ENCODE measurements around the gene TMEM181. TPM values are rescaled to one million over a fixed set of nuclear protein-coding genes. Genes with fewer than 3 reads are reported as not detected.
A peak's percentile ranks its signal among the peaks of the same experiment; 100 is the strongest.
"Not testable (repeated sequence)": the region's sequence is repeated elsewhere in the genome, so short reads cannot be mapped to it uniquely, and the experiment has no call there.

The TMEM181 gene
- total RNA-seq, 2 donors from 2014 or later, result 11.9 to 12.3 TPM

DNA sequence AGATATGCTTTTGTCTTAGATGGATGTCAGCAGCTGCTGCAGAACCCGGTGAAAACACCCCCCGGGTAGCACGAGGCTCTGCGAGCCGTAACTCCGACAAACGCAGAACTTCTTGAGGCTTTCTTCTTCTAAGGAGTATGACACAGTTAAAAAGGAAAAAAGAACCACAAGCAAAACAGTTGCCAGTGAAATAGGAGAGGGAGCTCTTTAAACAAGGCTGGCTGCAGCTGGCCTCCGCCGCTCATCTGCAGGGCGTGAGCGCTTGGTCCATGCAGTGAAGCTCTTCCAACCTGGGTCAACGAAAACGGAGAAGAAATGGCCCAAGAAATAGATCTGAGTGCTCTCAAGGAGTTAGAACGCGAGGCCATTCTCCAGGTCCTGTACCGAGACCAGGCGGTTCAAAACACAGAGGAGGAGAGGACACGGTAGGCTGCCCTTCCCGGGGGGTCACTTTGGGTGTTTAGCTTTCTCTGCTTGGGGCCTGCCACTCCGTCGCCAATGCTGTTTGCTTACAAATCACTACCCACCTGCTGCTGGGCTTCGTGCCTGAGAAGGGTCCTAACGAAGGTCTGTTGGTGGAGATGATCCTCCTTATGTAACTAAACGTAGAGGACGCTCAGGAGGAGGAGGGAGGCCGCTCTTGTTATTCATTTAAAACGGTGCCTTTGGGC, 103.2 kb downstream of the TMEM181 start:
- peak in 1 of 2 donors; percentile 34 for ATAC-seq
- Mint-ChIP-seq H3K27ac (peak overlapping the region; percentile 17 to 81), H3K36me3 (peaks cover 38 to 53% of the 10 kb centered on the region in 2 donors), H3K9me3 (no peaks in the 10 kb centered on the region)
- no peak for DNase-seq (ENCODE audit: low spot score in 2 of 2)

DNA sequence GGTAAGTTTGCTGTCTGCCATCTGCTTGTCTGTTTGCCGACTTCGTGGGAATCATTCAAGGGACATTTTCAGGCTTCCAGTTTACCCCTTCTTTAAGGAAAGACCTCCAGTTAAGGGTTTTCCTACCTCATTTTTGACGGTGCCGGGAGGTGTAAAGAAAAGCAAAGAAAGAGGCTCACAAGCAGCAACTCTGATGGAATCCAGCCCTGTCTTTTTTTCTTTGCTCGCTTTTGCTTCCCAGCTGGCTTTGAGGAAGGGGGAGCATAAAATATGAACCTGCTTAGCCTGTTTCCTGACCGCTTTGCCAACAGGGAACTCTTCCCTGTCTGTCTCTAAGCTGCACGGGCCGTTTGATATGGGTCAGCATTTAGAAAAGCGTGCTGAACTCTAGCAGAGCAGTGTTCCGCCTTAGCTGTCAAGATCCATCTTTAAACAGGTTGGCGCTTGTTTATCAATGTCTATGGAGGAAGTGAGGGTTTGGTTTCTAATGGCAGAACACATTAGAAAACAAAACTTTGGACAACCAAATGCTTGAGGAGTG, 103.8 kb downstream of the TMEM181 start:
- no peak for DNase-seq (ENCODE audit: low spot score in 2 of 2)
- Mint-ChIP-seq H3K36me3 (peaks cover 43 to 53% of the 10 kb centered on the region in 2 donors), H3K9me3 (no peaks in the 10 kb centered on the region), H3K27ac (no peak overlapping the region)
- ATAC-seq, result no peak

DNA sequence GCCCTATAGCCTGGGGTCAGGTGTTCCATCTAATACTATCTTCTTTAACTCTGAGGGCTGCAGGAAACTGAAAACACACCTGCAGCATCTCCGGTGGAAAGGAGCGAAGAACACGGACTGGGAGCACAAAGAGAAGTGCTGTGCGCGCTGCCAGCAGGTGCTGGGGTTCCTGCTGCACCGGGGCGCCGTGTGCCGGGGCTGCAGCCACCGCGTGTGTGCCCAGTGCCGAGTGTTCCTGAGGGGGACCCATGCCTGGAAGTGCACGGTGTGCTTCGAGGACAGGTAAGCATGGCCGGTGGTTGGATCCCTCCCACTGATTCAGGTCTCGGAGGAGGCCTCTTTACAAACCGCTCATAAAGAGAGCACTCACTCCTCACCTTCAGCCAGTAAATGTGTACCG, 105.4 kb downstream of the TMEM181 start:
- no peak for DNase-seq (ENCODE audit: low spot score in 2 of 2)
- H3K27ac Mint-ChIP-seq, result no peak overlapping the region
- H3K9me3 Mint-ChIP-seq, result no peaks in the 10 kb centered on the region
- peaks cover 48 to 55% of the 10 kb centered on the region in 2 donors for H3K36me3 Mint-ChIP-seq
- no peak for ATAC-seq

DNA sequence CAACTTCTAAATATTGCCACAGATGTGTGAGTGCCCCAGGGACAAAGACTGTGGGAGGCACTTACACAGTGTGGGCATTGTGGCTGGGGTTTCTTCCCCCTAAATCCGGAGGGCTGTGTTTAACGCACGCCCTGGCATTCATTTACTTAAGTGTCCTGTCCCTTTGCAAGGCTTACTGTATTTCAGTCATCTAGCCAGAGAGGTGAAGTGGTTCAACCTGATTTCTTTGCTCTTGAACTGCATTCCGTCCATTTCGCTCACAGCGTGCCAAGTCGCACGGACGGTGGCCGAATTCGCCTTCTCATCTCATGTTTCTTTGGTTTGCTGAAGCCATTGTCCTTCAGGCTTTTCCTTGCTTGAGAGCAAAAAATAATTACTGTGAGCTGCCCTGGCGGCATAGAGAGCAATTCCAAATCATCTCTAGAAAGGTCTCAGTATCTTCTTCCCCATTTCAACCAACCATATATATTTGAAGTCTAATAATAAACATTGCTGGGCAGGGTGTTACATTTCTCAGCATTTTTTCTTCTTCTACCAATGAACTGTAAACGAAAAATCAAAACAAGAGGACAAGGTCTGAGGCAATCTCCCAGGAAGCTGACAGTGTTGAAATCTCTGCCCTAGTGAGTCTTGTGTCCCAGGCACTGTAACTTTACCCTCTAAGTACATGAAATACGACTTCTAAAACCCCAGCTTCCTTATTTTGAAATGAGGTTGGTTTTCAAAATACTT, 106.9 kb downstream of the TMEM181 start:
- DNase-seq (ENCODE audit: low spot score in 2 of 2), result no peak
- Mint-ChIP-seq H3K27ac (no peak overlapping the region), H3K9me3 (no peaks in the 10 kb centered on the region), H3K36me3 (peaks cover 47 to 48% of the 10 kb centered on the region in 2 donors)
- ATAC-seq, result no peak

DNA sequence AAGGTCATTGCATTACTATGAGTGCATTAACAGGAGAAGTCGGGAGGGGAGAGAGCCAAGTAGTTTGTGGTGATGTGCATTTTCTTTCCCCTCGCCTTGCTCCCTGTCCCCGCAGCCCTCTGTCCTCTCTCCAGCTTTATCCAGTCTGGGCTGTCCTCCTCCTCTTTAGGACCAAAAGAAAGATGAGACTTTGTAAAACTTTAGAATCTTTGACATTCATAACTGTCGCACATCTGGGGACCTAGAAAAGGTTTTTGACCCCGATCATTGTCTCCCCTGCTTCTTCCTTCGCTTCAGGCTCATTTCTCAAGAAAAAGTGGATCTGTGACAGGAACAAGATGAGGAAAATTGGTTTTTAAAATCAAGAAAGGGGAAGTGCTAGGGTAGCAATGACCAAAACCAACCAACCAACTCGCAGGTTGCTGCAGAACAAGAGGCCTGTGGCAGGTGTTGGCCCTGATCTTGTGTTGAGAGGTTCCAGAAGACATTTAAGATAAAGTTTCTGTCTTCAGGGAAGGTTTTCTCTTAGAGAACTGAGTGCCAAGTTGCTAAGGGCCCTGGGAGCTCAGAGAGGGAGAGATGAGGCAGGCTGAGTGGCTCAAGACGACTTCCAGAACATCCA, 107.6 kb downstream of the TMEM181 start:
- DNase-seq (ENCODE audit: low spot score in 2 of 2), result no peak
- no peaks in the 10 kb centered on the region for H3K9me3 Mint-ChIP-seq
- no peak for ATAC-seq
- peak overlapping the region in 1 of 2 donors; percentile 68 for H3K27ac Mint-ChIP-seq
- peaks cover 43 to 48% of the 10 kb centered on the region in 2 donors for H3K36me3 Mint-ChIP-seq

DNA sequence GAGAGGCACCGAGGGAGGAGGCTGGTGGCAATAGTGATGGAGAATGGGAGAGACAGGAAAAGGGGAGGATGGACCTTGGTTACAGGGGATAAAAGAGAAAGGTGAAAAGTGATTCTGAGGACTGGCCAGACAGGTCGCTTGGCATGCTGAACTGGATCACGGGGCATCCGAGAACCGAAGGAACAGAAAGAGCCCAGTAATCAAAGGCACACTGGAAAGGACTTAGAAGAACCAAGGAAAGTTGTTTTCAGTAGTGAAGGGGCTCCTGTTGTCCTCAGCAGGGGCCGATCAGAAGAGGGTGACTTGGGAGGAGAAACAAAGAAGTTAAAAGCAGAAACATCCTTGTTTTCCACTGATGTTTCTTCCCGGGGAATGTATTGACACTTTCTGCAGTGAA, 108.8 kb downstream of the TMEM181 start:
- H3K27ac Mint-ChIP-seq, result no peak overlapping the region
- ATAC-seq (no peak), DNase-seq (ENCODE audit: low spot score in 2 of 2) (no peak)
- no peaks in the 10 kb centered on the region for H3K9me3 Mint-ChIP-seq
- H3K36me3 Mint-ChIP-seq, result peaks cover 36 to 37% of the 10 kb centered on the region in 2 donors

DNA sequence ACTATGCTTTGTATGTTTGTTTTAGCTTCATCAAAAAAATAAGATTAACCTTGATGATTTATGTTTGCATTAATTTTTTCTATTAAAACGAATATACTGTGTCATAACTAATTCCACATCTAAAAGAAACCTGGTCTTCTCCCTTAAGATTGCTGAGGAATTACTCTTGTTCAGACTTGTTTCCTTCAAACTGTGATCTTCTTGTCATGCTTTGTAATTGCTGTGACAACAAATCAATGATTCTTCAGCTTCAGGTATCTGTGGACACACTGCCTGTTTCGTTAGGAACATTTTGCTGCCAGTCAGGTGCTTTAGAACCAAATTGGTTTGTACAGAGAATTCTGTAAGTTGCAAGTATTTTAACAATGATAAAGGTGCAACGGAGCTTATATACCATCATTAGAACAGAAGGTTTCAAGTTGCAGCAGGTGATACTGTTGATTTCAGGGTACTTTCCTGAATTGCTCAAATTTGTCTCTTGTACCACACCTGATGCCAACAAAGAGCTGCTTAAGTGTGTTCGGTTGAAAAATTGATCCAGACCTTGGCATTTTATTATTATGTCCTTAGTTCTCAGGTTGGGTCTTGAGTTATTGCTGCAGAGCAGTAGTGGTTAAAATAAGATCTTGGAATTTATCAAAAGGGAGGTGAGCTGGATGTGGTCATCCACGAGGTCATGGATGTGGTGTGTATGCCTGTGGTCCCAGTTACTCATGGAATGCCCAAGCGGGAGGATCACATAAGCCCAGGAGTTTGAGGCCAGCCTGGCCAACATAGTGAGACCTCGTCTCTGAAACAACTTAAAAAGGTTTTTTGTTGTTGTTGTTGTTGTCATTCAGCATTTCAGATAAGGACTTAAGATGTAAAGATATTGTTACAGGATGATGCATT, 109.5 kb downstream of the TMEM181 start:
- no peak for DNase-seq (ENCODE audit: low spot score in 2 of 2)
- peak overlapping the region; percentile 13 to 49 for H3K27ac Mint-ChIP-seq
- H3K36me3 Mint-ChIP-seq, result peaks cover 35 to 40% of the 10 kb centered on the region in 2 donors

DNA sequence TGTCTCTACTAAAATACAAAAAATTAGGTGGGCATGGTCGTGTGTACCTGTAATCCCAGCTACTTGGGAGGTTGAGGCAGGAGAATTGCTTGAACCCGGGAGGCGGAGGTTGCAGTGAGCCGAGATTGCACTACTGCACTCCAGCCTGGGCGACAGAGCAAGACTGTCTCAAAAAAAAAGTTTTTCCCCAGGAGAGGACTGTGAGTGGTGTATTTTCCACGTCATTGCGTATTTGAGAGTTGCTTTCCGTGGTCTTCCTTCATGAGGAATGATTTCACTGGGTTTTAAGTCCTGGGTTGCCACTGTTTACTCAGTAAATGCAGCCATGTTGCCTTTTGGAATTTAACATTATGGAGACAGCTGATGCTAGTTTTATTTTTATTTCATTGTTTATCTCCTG, 112.2 kb downstream of the TMEM181 start:
- DNase-seq (ENCODE audit: low spot score in 2 of 2); H3K9me3 Mint-ChIP-seq; ATAC-seq; H3K27ac Mint-ChIP-seq: not testable (repeated sequence)
- H3K36me3 Mint-ChIP-seq, result peaks cover 29 to 47% of the 10 kb centered on the region in 2 donors

More for the DNA sequence above, 109.5 kb downstream of the TMEM181 start:
- peak in 1 of 2 donors; percentile 43 for ATAC-seq
- H3K9me3 Mint-ChIP-seq, result no peaks in the 10 kb centered on the region

DNA sequence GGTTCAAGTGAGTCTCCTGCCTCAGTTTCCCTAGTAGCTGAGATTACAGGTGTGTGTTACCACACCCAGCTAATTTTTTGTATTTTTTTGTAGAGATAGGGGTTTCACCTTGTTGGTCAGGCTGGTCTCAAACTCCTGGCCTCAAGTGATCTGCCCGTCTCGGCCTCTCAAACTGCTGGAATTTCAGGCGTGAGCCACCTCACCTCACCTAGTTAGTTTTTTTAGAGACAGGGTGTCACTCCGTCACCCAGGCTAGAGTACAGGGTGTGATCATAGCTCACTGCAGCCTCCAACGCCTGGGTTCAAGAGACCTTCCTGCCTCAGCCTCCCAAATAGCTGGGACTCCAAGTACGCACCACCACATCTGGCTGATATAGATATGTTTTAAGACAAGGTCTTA, 112.8 kb downstream of the TMEM181 start:
- H3K27ac Mint-ChIP-seq, result no peak overlapping the region

DNA sequence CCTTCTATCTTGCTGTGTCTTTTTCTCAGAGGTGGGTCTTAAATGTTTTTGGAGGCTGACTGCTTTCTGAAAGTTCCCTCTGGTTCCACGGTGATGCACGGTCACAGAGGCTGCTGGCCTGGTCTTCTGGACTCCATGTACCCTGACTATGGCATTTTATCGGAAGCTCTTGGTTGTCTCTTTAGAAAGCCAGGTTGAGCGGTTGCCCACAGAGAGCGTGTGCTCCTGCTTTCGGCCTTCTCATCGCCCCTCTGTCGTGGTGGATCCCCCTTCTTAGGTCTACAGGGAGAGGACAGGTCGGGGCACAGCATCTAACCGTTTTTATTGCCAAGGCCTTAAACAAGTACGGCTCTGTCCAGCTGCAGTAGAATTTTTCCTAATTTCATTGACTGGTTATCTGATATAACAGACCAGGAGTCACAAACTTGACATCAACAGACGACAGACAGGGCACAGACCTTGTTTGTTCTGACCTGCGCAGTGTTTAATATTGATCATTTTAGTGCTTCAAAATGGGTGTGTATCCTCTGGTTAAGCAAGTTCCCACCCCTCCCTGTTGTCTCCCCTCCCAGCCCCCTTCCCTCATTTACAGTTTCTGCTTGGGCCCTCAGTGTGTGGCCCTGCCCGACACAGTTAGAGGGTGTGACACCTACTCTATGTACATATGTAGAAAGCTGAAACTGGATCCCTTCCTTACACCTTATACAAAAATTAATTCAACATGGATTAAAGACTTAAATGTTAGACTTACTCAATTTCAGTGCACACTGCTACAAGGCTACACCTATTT, 114.6 kb downstream of the TMEM181 start:
- Mint-ChIP-seq H3K27ac (no peak overlapping the region), H3K36me3 (peaks cover 22 to 44% of the 10 kb centered on the region in 2 donors), H3K9me3 (no peaks in the 10 kb centered on the region)

More for the DNA sequence above, 112.8 kb downstream of the TMEM181 start:
- Mint-ChIP-seq H3K9me3 (no peaks in the 10 kb centered on the region), H3K36me3 (peaks cover 24 to 48% of the 10 kb centered on the region in 2 donors)
- no peak for DNase-seq (ENCODE audit: low spot score in 2 of 2)
- ATAC-seq, result no peak

DNA sequence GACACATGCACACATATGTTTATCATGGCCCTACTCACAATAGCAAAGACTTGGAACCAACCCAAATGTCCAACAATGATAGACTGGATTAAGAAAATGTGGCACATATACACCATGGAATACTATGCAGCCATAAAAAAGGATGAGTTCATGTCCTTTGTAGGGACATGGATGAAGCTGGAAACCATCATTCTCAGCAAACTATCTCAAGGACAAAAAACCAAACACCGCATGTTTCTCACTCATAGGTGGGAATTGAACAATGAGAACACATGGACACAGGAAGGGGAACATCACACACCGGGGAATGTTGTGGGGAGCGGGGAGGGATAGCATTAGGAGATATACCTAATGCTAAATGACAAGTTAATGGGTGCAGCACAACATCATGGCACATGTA, 117.2 kb downstream of the TMEM181 start:
- not testable (repeated sequence) for H3K27ac Mint-ChIP-seq; DNase-seq (ENCODE audit: low spot score in 2 of 2); H3K9me3 Mint-ChIP-seq; ATAC-seq
- peaks cover 26 to 56% of the 10 kb centered on the region in 2 donors for H3K36me3 Mint-ChIP-seq

More for the DNA sequence above, 114.6 kb downstream of the TMEM181 start:
- no peak for ATAC-seq
- DNase-seq (ENCODE audit: low spot score in 2 of 2), result no peak

DNA sequence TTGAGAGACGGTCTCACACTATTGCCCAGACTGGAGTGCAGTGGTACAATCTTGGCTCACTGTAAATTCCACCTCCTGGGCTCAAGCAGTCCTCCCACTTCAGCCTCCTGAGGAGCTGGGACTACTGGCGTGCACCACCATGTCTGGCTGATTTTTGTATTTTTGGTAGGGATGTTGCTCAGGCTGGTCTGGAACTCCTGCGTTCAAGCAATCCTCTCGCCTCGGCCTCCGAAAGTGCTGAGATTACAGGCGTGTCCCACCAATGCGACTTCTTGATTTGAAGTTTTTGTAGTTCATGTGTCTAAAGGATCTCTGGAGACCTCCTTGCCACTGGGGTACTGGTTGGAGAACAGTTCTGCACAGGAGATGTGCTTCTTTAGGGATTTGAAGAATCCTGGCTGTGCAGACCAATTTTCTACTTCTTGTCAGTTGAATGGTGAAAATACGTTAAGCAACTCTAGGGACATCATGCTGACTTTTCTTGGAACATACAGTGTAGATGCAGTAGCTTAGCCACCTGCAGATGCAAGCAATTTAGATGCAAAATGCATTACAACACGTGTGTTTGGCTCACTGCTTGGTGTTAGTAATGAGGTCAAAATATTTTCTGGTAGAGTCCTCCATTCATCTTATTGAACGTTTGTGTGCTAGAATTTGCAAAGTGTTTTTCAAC, 118.2 kb downstream of the TMEM181 start:
- Mint-ChIP-seq H3K27ac (peak overlapping the region in 1 of 2 donors; percentile 88), H3K36me3 (peaks cover 27 to 63% of the 10 kb centered on the region in 2 donors), H3K9me3 (no peaks in the 10 kb centered on the region)
- ATAC-seq (no peak), DNase-seq (ENCODE audit: low spot score in 2 of 2) (no peak)

DNA sequence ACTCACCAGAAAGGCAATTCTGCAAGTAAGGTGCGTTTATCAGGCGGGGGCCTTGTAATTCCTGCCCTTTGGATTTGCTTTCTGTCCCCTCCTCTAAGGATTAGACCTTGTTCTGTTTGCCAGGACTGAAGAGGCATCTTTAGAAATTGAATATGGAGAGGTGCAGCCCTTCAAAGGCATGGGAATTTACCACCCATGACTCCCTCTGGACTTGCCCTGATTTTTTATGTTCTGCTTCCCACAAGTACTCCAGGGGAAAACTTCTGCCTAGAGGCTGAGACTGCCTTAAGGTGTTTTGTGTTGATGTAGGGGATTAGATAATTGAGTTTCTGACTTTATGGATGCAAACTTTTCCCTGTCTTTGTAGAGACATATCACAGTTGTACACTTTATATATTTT, 120.1 kb downstream of the TMEM181 start:
- no peak for ATAC-seq
- Mint-ChIP-seq H3K36me3 (peaks cover 31 to 61% of the 10 kb centered on the region in 2 donors), H3K27ac (peak overlapping the region in 1 of 2 donors; percentile 1), H3K9me3 (no peaks in the 10 kb centered on the region)
- no peak for DNase-seq (ENCODE audit: low spot score in 2 of 2)

DNA sequence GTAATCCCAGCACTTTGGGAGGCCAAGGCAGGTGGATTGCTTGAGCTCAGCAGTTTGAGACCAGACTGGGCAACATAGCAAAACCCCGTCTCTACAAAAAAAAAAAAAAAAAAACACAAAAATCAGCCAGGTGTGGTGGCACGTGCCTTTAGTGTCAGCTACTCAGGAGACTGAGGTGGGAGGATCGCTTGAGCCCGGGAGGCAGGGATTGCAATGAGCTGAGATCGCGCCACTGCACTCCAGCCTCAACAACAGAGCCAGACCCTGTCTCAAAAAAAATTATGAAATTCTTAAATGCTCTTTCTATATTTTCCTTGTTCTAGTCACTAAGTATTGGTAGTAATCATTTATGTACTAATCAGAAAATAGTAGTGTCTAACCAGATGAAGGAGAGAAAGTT, 120.6 kb downstream of the TMEM181 start:
- Mint-ChIP-seq H3K9me3 (no peaks in the 10 kb centered on the region), H3K27ac (no peak overlapping the region), H3K36me3 (peaks cover 27 to 56% of the 10 kb centered on the region in 2 donors)
- DNase-seq (ENCODE audit: low spot score in 2 of 2), result no peak
- no peak for ATAC-seq

DNA sequence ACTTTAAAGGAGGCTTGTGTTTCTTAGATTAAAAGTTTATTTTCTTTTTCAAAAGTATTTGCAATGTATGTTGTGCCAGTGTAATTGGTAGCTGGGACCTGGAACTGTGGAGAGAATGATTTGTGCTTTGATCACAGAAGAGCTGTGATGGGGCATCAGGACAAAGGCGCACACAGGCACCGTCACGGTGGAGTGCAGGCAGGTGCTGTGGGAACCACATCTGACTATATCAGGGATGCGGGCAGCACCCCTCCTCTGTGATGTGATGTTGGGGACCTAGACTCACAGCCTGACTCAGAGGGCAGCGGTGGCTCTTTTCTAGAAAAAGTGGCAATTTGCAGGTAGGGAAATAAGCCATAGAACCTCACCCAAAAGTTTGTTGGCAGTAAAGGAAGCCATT, 124.4 kb downstream of the TMEM181 start:
- peak; percentile 33 to 66 for ATAC-seq
- DNase-seq (ENCODE audit: low spot score in 2 of 2), result no peak
- Mint-ChIP-seq H3K27ac (peak overlapping the region in 1 of 2 donors; percentile 41), H3K9me3 (no peaks in the 10 kb centered on the region), H3K36me3 (peaks cover 41 to 62% of the 10 kb centered on the region in 2 donors)
